ENCODE results near the gene ENDOU.

- TF ChIP-seq, protein P1, sequence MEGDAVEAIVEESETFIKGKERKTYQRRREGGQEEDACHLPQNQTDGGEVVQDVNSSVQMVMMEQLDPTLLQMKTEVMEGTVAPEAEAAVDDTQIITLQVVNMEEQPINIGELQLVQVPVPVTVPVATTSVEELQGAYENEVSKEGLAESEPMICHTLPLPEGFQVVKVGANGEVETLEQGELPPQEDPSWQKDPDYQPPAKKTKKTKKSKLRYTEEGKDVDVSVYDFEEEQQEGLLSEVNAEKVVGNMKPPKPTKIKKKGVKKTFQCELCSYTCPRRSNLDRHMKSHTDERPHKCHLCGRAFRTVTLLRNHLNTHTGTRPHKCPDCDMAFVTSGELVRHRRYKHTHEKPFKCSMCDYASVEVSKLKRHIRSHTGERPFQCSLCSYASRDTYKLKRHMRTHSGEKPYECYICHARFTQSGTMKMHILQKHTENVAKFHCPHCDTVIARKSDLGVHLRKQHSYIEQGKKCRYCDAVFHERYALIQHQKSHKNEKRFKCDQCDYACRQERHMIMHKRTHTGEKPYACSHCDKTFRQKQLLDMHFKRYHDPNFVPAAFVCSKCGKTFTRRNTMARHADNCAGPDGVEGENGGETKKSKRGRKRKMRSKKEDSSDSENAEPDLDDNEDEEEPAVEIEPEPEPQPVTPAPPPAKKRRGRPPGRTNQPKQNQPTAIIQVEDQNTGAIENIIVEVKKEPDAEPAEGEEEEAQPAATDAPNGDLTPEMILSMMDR (conservative IDR thresholded peaks at IDR 0.05; ENCODE audit: low read length): no peak
- TF ChIP-seq EZH2phosphoT487 (IDR thresholded peaks at IDR 0.05; ENCODE audit: borderline replicate concordance): no peak
Observed at GRCh38 chr12:47768323-47768811, 43.1 kb upstream of the ENDOU start.
